Panc1 (cell line): ENCODE results near the gene ANO6. TPM values are rescaled to one million over a fixed set of nuclear protein-coding genes. Genes with fewer than 3 reads are reported as not detected.
A peak's percentile ranks its signal among the peaks of the same experiment; 100 is the strongest.
"Not testable (repeated sequence)": the region's sequence is repeated elsewhere in the genome, so short reads cannot be mapped to it uniquely, and the experiment has no call there.

Experiments used
- ATAC-seq: fragments of 200-7000 bp; cut with Tn5 transposase; 2 replicates; pipeline ENCODE4 v1.9.1; 2020; ENCODE audit warnings: mild to moderate bottlenecking, moderate library complexity
- BruUV-seq: library from RNA; stranded (reverse); fragments of 400-500 nt; replicated peaks from 2 replicates; lab custom pipeline; 2021; lab: Mats Ljungman, UMichigan
- CTCF ChIA-PET: fragments of 300-600 bp; sonication (Branson Sonifier 250); formaldehyde crosslinking; loops from one replicate; lab custom pipeline; 2022; ENCODE audit warnings: antibody characterized with exemption; lab: Charles Lee
- POLR2A ChIA-PET: fragments of 300-600 bp; sonication (Branson Sonifier 250); formaldehyde crosslinking; loops from one replicate; lab custom pipeline; 2022; ENCODE audit warnings: antibody characterized with exemption; lab: Charles Lee
- DNase-seq: peaks from one replicate; pipeline ENCODE4 v3.0.0-alpha.2; 2010; ENCODE audit warnings: low read depth, low spot score
- H3K27ac ChIP-seq: 2 replicates; pipeline ENCODE4 v1.5.1; 2011; ENCODE audit warnings: mild to moderate bottlenecking, low read length, inconsistent platforms
- H3K27me3 ChIP-seq: fragments of 200-500 bp; sonication (Bioruptor generic); 2 replicates; pipeline ENCODE4 v1.6.0; 2014; ENCODE audit warnings: low read length, inconsistent platforms; ENCODE audit not compliant: control insufficient read depth, insufficient read depth
- H3K36me3 ChIP-seq: fragments of 200-500 bp; sonication (Bioruptor generic); 2 replicates; pipeline ENCODE4 v1.5.1; 2014; ENCODE audit warnings: inconsistent platforms, mild to moderate bottlenecking, low read length, moderate library complexity; ENCODE audit not compliant: control insufficient read depth, insufficient read depth
- H3K4me1 ChIP-seq: 2 replicates; pipeline ENCODE4 v1.5.1; 2011; ENCODE audit warnings: inconsistent platforms, mild to moderate bottlenecking, low read length, moderate library complexity; ENCODE audit not compliant: control insufficient read depth, insufficient read depth
- H3K4me3 ChIP-seq, 2 experiments: 2 replicates each; pipeline ENCODE4 v1.5.1; 2011 to 2012; ENCODE audit warnings: low read depth in 2 of 2, low read length in 2 of 2, mild to moderate bottlenecking in 2 of 2, inconsistent platforms in 1 of 2, moderate library complexity in 1 of 2
- H3K9me3 ChIP-seq: fragments of 200-500 bp; sonication (Bioruptor generic); 2 replicates; pipeline ENCODE4 v1.5.1; 2014; ENCODE audit warnings: low read depth, mild to moderate bottlenecking, inconsistent platforms, low read length, moderate library complexity; ENCODE audit not compliant: control insufficient read depth, insufficient read depth
- POLR2AphosphoS5 ChIP-seq: IDR thresholded peaks from 2 replicates; pipeline ENCODE4 v1.6.1; 2012; ENCODE audit warnings: mild to moderate bottlenecking, low read depth, low read length, moderate library complexity
- REST ChIP-seq, 2 experiments: IDR thresholded peaks; 2 replicates each; pipeline ENCODE4 v1.6.1; 2011 to 2012; ENCODE audit warnings: low read depth in 2 of 2, control low read depth in 1 of 2, low read length in 1 of 2, mild to moderate bottlenecking in 1 of 2, moderate library complexity in 1 of 2; ENCODE audit not compliant: insufficient read depth in 1 of 2
- SIN3A ChIP-seq: IDR thresholded peaks from 2 replicates; pipeline ENCODE4 v1.6.1; 2012; ENCODE audit warnings: low read depth, mild to moderate bottlenecking, low read length, moderate library complexity, borderline replicate concordance; ENCODE audit not compliant: insufficient read depth
- TCF7L2 ChIP-seq: IDR thresholded peaks from 2 replicates; pipeline ENCODE4 v1.6.1; 2011; ENCODE audit warnings: mild to moderate bottlenecking, low read depth, low read length, inconsistent platforms
- in situ Hi-C: cut with HindIII; loops from 2 replicates; pipeline ENCODE4 v1.10.0; 2016; ENCODE audit warnings: low sequenced_read_pairs, low pct_unique_long_range_greater_than_20kb
- intact Hi-C: fragments of 100-400 bp; cut with micrococcal nuclease; formaldehyde crosslinking; loops from one replicate; pipeline ENCODE4 v1.10.0; 2022; ENCODE audit not compliant: unreplicated experiment
- total RNA-seq: library from RNA; stranded (reverse); gene quantifications from one replicate; pipeline ENCODE4 v1.2.1, GENCODE V29; 2021; ENCODE audit not compliant: unreplicated experiment
- TF ChIP-seq, protein P1 (sequence below): fragments of 450-650 bp; IDR thresholded peaks from 2 replicates; pipeline ENCODE4 v1.5.1; 2017; ENCODE audit warnings: mild to moderate bottlenecking

Gene ANO6
- total RNA-seq, 1 experiment from 2014 or later: 120 TPM

- peak; percentile 72 for ATAC-seq
- Histone ChIP-seq H3K4me3 (peak overlapping the region in 1 of 2 experiments; percentile 24; a peak in 2 of 4 replicates), H3K27ac (peak overlapping the region; percentile 99), H3K9me3 (no peaks in the 10 kb centered on the region), H3K36me3 (no peaks in the 10 kb centered on the region), H3K27me3 (no peaks in the 10 kb centered on the region), H3K4me1 (peaks cover 57% of the 10 kb centered on the region)
- intact Hi-C loops (no loop called here), in situ Hi-C loops (no loop called here)
- peak; percentile 67; the same call in 1 of the 2 replicates for TF ChIP-seq POLR2AphosphoS5
- TF ChIP-seq SIN3A: peak; percentile 82
- TF ChIP-seq, protein P1, sequence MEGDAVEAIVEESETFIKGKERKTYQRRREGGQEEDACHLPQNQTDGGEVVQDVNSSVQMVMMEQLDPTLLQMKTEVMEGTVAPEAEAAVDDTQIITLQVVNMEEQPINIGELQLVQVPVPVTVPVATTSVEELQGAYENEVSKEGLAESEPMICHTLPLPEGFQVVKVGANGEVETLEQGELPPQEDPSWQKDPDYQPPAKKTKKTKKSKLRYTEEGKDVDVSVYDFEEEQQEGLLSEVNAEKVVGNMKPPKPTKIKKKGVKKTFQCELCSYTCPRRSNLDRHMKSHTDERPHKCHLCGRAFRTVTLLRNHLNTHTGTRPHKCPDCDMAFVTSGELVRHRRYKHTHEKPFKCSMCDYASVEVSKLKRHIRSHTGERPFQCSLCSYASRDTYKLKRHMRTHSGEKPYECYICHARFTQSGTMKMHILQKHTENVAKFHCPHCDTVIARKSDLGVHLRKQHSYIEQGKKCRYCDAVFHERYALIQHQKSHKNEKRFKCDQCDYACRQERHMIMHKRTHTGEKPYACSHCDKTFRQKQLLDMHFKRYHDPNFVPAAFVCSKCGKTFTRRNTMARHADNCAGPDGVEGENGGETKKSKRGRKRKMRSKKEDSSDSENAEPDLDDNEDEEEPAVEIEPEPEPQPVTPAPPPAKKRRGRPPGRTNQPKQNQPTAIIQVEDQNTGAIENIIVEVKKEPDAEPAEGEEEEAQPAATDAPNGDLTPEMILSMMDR: no peak
- peak; percentile 94 for TF ChIP-seq TCF7L2
- no peak for TF ChIP-seq REST (IDR thresholded peaks at IDR 0.05; ENCODE audit: insufficient read depth in 1 of 2, low read depth in 2 of 2, low read length in 1 of 2)
- ChIA-PET POLR2A (no interaction called here), CTCF (interaction anchor here (0.5 kb wide), 1 partner anchor 9 kb away, joined by 3 read pairs; no protein-coding TSS in a partner anchor)
- no peak for DNase-seq
- BruUV-seq: no TSS peak
These were observed 19.5 kb downstream of the ANO6 start for GRCh38 chr12:45235087-45236025.

GRCh38 chr12:45236383-45236782, 20.5 kb downstream of the ANO6 start:
- DNase-seq, H3K4me3 ChIP-seq, ATAC-seq, H3K27me3 ChIP-seq, H3K9me3 ChIP-seq, intact Hi-C loops, in situ Hi-C loops, BruUV-seq, H3K36me3 ChIP-seq, POLR2A ChIA-PET: not testable (repeated sequence)
- CTCF ChIA-PET: interaction anchor here (0.5 kb wide), 1 partner anchor 8 kb away, joined by 3 read pairs; no protein-coding TSS in a partner anchor
- Histone ChIP-seq H3K27ac (peak overlapping the region; percentile 99), H3K4me1 (peaks cover 49% of the 10 kb centered on the region)

- Histone ChIP-seq H3K27ac (peak overlapping the region; percentile 63; the same call in 1 of the 2 replicates), H3K36me3 (no peaks in the 10 kb centered on the region), H3K4me1 (peaks cover 31% of the 10 kb centered on the region), H3K9me3 (no peaks in the 10 kb centered on the region), H3K27me3 (no peaks in the 10 kb centered on the region), H3K4me3 (no peak overlapping the region)
- in situ Hi-C loops: no loop called here
- peak; percentile 33 for ATAC-seq
- no peak for DNase-seq
- BruUV-seq: no TSS peak
- intact Hi-C loops: no loop called here
- POLR2A ChIA-PET: no interaction called here
- CTCF ChIA-PET: no interaction called here
- TF ChIP-seq, protein P1: no peak
- TF ChIP-seq REST (IDR thresholded peaks at IDR 0.05; ENCODE audit: insufficient read depth in 1 of 2, low read depth in 2 of 2, low read length in 1 of 2): no peak
- no peak for TF ChIP-seq SIN3A
- TF ChIP-seq TCF7L2: no peak
- no peak for TF ChIP-seq POLR2AphosphoS5
These were observed 26.3 kb downstream of the ANO6 start for GRCh38 chr12:45242180-45242579.
